A549 (cell line): ENCODE results near the gene HMGCS1. TPM values are rescaled to one million over a fixed set of nuclear protein-coding genes. Genes with fewer than 3 reads are reported as not detected.

ENCODE experiments used
- ATAC-seq, 2 experiments: fragments of 200-7000 bp in 1 of 2; fragments of >200 bp in 1 of 2; cut with Nextera tagmentation in 1 of 2; cut with Tn5 transposase in 1 of 2; 3 replicates each; pipeline versions ENCODE4 v1.8.0 to v1.9.1; 2018 to 2020; ENCODE audit warnings: mild to moderate bottlenecking in 1 of 2, moderate library complexity in 1 of 2
- CTCF ChIA-PET: fragments of 300-600 bp; sonication (Branson Sonifier 250); formaldehyde crosslinking; extraction: SDS; loops from one replicate; lab custom pipeline; 2021; ENCODE audit warnings: antibody characterized with exemption, inconsistent platforms; lab: Yijun Ruan, JAX
- POLR2A ChIA-PET: fragments of 350-600 bp; formaldehyde crosslinking; extraction: SDS; loops from one replicate; lab custom pipeline; 2021; ENCODE audit warnings: antibody characterized with exemption, inconsistent platforms; lab: Yijun Ruan, JAX
- DNase-seq, 2 experiments: peaks; one replicate each; pipeline versions ENCODE4 v3.0.0 to v3.0.0-alpha.2; 2011 to 2016; ENCODE audit warnings: low read depth in 1 of 2, low spot score in 1 of 2
- FAIRE-seq: peaks from 2 replicates; lab custom pipeline; 2011; peaks lifted over from hg19 to GRCh38; lab: Jason Lieb, UNC
- H3K27ac ChIP-seq, 2 experiments: fragments of >200 bp; sonication (Bioruptor Twin); formaldehyde crosslinking; 3 replicates each; pipeline ENCODE4 v1.5.1; 2016 to 2017
- H3K4me1 ChIP-seq: fragments of >200 bp; sonication (Bioruptor Twin); formaldehyde crosslinking; 3 replicates; pipeline ENCODE4 v1.6.1; 2016
- H3K4me2 ChIP-seq: fragments of >200 bp; sonication (Bioruptor Twin); formaldehyde crosslinking; 3 replicates; pipeline ENCODE4 v1.6.1; 2016
- H3K4me3 ChIP-seq: fragments of >200 bp; sonication (Bioruptor Twin); formaldehyde crosslinking; 3 replicates; pipeline ENCODE4 v1.5.1; 2016
- H3K9me3 ChIP-seq: fragments of >200 bp; sonication (Bioruptor Twin); formaldehyde crosslinking; 3 replicates; pipeline ENCODE4 v1.6.1; 2016
- BHLHE40 ChIP-seq: IDR thresholded peaks from 2 replicates; pipeline ENCODE4 v1.6.1; 2012; ENCODE audit warnings: low read depth, low read length, inconsistent platforms
- CEBPB ChIP-seq, 2 experiments: fragments of >200 bp in 1 of 2; sonication (Bioruptor Twin) in 1 of 2; formaldehyde crosslinking in 1 of 2; IDR thresholded peaks; 2 replicates each; pipeline ENCODE4 v1.6.1; 2012 to 2016
- EHMT2 ChIP-seq: fragments of 200-600 bp; sonication (generic); IDR thresholded peaks from 2 replicates; pipeline ENCODE4 v1.6.1; 2016; ENCODE audit warnings: antibody characterized with exemption, low read depth, mild to moderate bottlenecking, moderate library complexity
- FOSB ChIP-seq: fragments of 250-450 bp; sonication (Bioruptor Pico); IDR thresholded peaks from 2 replicates; pipeline ENCODE4 v1.5.0; 2020; ENCODE audit warnings: mild to moderate bottlenecking, moderate library complexity
- FOSL2 ChIP-seq, 2 experiments: fragments of 450-650 bp in 1 of 2; fragments of >200 bp in 1 of 2; sonication (Bioruptor Twin) in 1 of 2; formaldehyde crosslinking; IDR thresholded peaks; 2 replicates each; pipeline versions ENCODE4 v1.5.0 to v1.6.1; 2016 to 2020; ENCODE audit warnings: mild to moderate bottlenecking in 1 of 2, moderate library complexity in 1 of 2
- JUN ChIP-seq, 2 experiments: fragments of >200 bp; sonication (Bioruptor Twin); formaldehyde crosslinking; IDR thresholded peaks; 2 replicates in 1 of 2; 3 replicates in 1 of 2; pipeline ENCODE4 v1.6.1; 2016 to 2017
- JUNB ChIP-seq: fragments of >200 bp; sonication (Bioruptor Twin); formaldehyde crosslinking; IDR thresholded peaks from 2 replicates; pipeline ENCODE4 v1.6.1; 2016
- KDM1A ChIP-seq: fragments of 200-600 bp; sonication (generic); IDR thresholded peaks from 2 replicates; pipeline ENCODE4 v1.6.1; 2016; ENCODE audit warnings: low read depth, mild to moderate bottlenecking
- MAFK ChIP-seq: fragments of 450-650 bp; IDR thresholded peaks from 2 replicates; pipeline ENCODE4 v1.6.1; 2014; ENCODE audit not compliant: partially characterized antibody
- MYC ChIP-seq: IDR thresholded peaks from 2 replicates; pipeline ENCODE4 v1.6.1; 2012; ENCODE audit warnings: mild to moderate bottlenecking, inconsistent platforms, low read length, improper control_type of control experiment, borderline replicate concordance
- NR3C1 ChIP-seq: fragments of >200 bp; sonication (Bioruptor Twin); formaldehyde crosslinking; IDR thresholded peaks from 3 replicates; pipeline ENCODE4 v1.6.1; 2017
- PHF8 ChIP-seq: fragments of 200-600 bp; sonication (generic); IDR thresholded peaks from 2 replicates; pipeline ENCODE4 v1.6.1; 2016; ENCODE audit warnings: low read depth, mild to moderate bottlenecking, antibody characterized with exemption, moderate library complexity, borderline replicate concordance
- POLR2A ChIP-seq: IDR thresholded peaks from 2 replicates; pipeline ENCODE4 v1.6.1; 2012; ENCODE audit warnings: mild to moderate bottlenecking, low read length
- RAD21 ChIP-seq, 2 experiments: fragments of >200 bp in 1 of 2; sonication (Bioruptor Twin) in 1 of 2; formaldehyde crosslinking in 1 of 2; IDR thresholded peaks in 1 of 2; conservative IDR thresholded peaks in 1 of 2; 2 replicates in 1 of 2; 3 replicates in 1 of 2; pipeline ENCODE4 v1.6.1; 2012 to 2018; ENCODE audit warnings: inconsistent platforms in 1 of 2
- RFX5 ChIP-seq: fragments of 450-650 bp; IDR thresholded peaks from 2 replicates; pipeline ENCODE4 v1.7.1; 2014; ENCODE audit warnings: antibody characterized with exemption, mild to moderate bottlenecking, moderate library complexity
- RNF2 ChIP-seq: fragments of 200-600 bp; sonication (generic); IDR thresholded peaks from 2 replicates; pipeline ENCODE4 v1.6.1; 2016; ENCODE audit warnings: low read depth, mild to moderate bottlenecking, antibody characterized with exemption, moderate library complexity, borderline replicate concordance
- SMC3 ChIP-seq: fragments of >200 bp; sonication (Bioruptor Twin); formaldehyde crosslinking; IDR thresholded peaks from 3 replicates; pipeline ENCODE4 v1.6.1; 2018; ENCODE audit warnings: inconsistent platforms
- SREBF2 ChIP-seq: fragments of 450-650 bp; IDR thresholded peaks from 2 replicates; pipeline ENCODE4 v1.6.1; 2014; ENCODE audit warnings: mild to moderate bottlenecking, moderate library complexity
- TP53 ChIP-seq: fragments of 250-450 bp; sonication (Bioruptor Pico); IDR thresholded peaks from 2 replicates; pipeline ENCODE4 v1.5.0; 2021; ENCODE audit warnings: mild to moderate bottlenecking, moderate library complexity
- whole genome bisulfite sequencing: methylation state at CpG from one replicate; pipeline ENCODE4 v1.1.6; 2017; ENCODE audit errors: missing lambda C conversion rate; 5-methylcytosine and 5-hydroxymethylcytosine counted together
- polyA plus RNA-seq, 4 experiments: library from polyadenylated mRNA; depleted of rRNA in 3 of 4; stranded (reverse); fragments of >200 nt; fragmentation: RNase III in 1 of 4; extraction: RNeasy Plus Mini Kit Qiagen cat#74134 plus additional on column Dnase treatment in 1 of 4; gene quantifications; 2 replicates in 3 of 4; 3 replicates in 1 of 4; pipeline ENCODE4 v1.2.3, GENCODE V29; 2011 to 2017
- TF ChIP-seq, protein P1 (sequence below): fragments of >200 bp; sonication (Bioruptor Twin); formaldehyde crosslinking; IDR thresholded peaks from 3 replicates; pipeline ENCODE4 v1.5.1; 2016
- TF ChIP-seq, protein P2 (sequence below): IDR thresholded peaks from 2 replicates; pipeline ENCODE4 v1.6.1; 2012
- TF ChIP-seq, protein P3 (sequence below): fragments of 250-450 bp; sonication (Bioruptor Pico); IDR thresholded peaks from 2 replicates; pipeline ENCODE4 v1.5.0; 2020; ENCODE audit warnings: low read depth, mild to moderate bottlenecking, moderate library complexity
- TF ChIP-seq, protein P4 (sequence below): fragments of 250-450 bp; sonication (Bioruptor Pico); IDR thresholded peaks from 2 replicates; pipeline ENCODE4 v1.5.0; 2021; ENCODE audit warnings: mild to moderate bottlenecking, moderate library complexity, borderline replicate concordance

HMGCS1 gene
- polyA plus RNA-seq, 2 of the 4 experiments (the other 2 are of a cell fraction): 64.8 to 72.8 TPM

DNA sequence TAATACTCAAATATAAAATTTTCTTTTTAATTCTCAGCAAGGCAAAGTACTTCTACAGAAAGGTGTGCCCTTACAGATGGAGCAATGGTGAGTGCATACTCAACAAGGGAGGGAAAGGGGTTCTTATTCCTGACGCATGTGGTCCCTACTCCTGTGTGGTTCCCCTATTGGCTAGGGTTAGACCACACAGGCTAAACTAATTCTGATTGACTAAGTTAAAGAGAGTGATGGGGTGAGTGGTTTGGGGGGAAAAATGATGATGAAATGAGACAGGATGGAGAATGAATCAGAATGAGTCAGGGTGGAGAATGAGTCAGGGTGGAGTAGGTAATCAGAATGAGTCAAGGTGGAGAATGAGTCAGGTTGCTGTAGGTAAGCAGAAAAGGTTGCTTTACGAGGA is 22.9 kb upstream of the HMGCS1 start:
- no peak overlapping the region for H3K4me3 ChIP-seq
- TF ChIP-seq, protein P1, sequence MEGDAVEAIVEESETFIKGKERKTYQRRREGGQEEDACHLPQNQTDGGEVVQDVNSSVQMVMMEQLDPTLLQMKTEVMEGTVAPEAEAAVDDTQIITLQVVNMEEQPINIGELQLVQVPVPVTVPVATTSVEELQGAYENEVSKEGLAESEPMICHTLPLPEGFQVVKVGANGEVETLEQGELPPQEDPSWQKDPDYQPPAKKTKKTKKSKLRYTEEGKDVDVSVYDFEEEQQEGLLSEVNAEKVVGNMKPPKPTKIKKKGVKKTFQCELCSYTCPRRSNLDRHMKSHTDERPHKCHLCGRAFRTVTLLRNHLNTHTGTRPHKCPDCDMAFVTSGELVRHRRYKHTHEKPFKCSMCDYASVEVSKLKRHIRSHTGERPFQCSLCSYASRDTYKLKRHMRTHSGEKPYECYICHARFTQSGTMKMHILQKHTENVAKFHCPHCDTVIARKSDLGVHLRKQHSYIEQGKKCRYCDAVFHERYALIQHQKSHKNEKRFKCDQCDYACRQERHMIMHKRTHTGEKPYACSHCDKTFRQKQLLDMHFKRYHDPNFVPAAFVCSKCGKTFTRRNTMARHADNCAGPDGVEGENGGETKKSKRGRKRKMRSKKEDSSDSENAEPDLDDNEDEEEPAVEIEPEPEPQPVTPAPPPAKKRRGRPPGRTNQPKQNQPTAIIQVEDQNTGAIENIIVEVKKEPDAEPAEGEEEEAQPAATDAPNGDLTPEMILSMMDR: no peak
- TF ChIP-seq JUNB: peak; percentile 41; the same call in 1 of the 2 replicates
- TF ChIP-seq JUN (IDR thresholded peaks at IDR 0.05): 0 out of 5 replicates have a peak, but pooled peaks of 1 of the 2 experiments have one; percentile 13
- TF ChIP-seq POLR2A: no peak
- TF ChIP-seq FOSL2 (IDR thresholded peaks at IDR 0.05): no peak
- TF ChIP-seq FOSL2 (CRISPR knock-in tag; IDR thresholded peaks at IDR 0.05): peak; percentile 87
- H3K27ac ChIP-seq: no peak overlapping the region
- ATAC-seq (peak in 1 of 2 experiments; percentile 30; a peak in 1 of 6 replicates), FAIRE-seq (no peak), DNase-seq (peak in 1 of 2 experiments; percentile 49)
- peaks cover 24% of the 10 kb centered on the region for H3K9me3 ChIP-seq
- no peaks in the 10 kb centered on the region for H3K4me1 ChIP-seq
- 22% methylated on average over 2 of the region's 2 CpGs for WGBS
- ChIA-PET CTCF (no interaction called here), POLR2A (no interaction called here)
- no peak overlapping the region for H3K4me2 ChIP-seq

DNA sequence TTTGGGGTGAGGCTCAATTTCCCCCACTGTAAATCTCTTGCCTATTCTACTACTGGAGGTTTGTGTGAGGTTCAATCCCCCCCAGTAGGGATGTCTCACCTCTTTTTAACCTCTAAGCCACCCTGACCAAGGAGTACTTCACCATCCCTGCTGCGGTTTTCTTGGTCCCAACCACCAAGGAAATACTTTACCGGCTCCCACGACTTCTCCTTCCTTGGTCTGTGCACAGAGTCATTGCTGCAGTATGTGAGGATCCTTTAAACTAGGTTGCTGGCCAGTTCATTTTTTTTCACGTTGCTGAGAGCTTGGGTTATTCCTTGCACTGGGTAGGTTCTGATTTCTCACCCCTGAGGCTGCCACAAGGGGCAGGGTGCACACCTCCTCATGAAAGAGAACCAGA is 22.5 kb upstream of the HMGCS1 start:
- POLR2A ChIA-PET: no interaction called here

More for the DNA sequence above, 22.5 kb upstream of the HMGCS1 start:
- 43% methylated on average over 4 of the region's 4 CpGs for WGBS
- CTCF ChIA-PET: no interaction called here
- DNase-seq (no peak), ATAC-seq (no peak), FAIRE-seq (no peak)
- no peaks in the 10 kb centered on the region for H3K4me1 ChIP-seq
- no peak overlapping the region for H3K4me2 ChIP-seq
- no peak for TF ChIP-seq PHF8
- no peak for TF ChIP-seq SREBF2
- no peak for TF ChIP-seq MAFK
- no peak for TF ChIP-seq BHLHE40
- no peak for TF ChIP-seq JUNB
- no peak for TF ChIP-seq MYC
- TF ChIP-seq, protein P2, sequence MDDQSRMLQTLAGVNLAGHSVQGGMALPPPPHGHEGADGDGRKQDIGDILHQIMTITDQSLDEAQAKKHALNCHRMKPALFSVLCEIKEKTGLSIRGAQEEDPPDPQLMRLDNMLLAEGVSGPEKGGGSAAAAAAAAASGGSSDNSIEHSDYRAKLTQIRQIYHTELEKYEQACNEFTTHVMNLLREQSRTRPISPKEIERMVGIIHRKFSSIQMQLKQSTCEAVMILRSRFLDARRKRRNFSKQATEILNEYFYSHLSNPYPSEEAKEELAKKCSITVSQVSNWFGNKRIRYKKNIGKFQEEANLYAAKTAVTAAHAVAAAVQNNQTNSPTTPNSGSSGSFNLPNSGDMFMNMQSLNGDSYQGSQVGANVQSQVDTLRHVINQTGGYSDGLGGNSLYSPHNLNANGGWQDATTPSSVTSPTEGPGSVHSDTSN: no peak
- TF ChIP-seq NR3C1: no peak
- no peak for TF ChIP-seq RFX5
- no peak for TF ChIP-seq RNF2
- TF ChIP-seq CEBPB (IDR thresholded peaks at IDR 0.05): no peak
- no peak for TF ChIP-seq SMC3
- TF ChIP-seq, protein P1: no peak
- no peak for TF ChIP-seq FOSB (CRISPR knock-in tag)
- TF ChIP-seq EHMT2: no peak
- TF ChIP-seq, protein P3, sequence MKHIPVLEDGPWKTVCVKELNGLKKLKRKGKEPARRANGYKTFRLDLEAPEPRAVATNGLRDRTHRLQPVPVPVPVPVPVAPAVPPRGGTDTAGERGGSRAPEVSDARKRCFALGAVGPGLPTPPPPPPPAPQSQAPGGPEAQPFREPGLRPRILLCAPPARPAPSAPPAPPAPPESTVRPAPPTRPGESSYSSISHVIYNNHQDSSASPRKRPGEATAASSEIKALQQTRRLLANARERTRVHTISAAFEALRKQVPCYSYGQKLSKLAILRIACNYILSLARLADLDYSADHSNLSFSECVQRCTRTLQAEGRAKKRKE (CRISPR knock-in tag): no peak
- TF ChIP-seq KDM1A: no peak
- TF ChIP-seq, protein P4, sequence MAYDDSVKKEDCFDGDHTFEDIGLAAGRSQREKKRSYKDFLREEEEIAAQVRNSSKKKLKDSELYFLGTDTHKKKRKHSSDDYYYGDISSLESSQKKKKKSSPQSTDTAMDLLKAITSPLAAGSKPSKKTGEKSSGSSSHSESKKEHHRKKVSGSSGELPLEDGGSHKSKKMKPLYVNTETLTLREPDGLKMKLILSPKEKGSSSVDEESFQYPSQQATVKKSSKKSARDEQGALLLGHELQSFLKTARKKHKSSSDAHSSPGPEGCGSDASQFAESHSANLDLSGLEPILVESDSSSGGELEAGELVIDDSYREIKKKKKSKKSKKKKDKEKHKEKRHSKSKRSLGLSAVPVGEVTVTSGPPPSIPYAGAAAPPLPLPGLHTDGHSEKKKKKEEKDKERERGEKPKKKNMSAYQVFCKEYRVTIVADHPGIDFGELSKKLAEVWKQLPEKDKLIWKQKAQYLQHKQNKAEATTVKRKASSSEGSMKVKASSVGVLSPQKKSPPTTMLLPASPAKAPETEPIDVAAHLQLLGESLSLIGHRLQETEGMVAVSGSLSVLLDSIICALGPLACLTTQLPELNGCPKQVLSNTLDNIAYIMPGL: no peak
- TF ChIP-seq TP53 (CRISPR knock-in tag): no peak
- no peak for TF ChIP-seq RAD21 (conservative IDR thresholded peaks at IDR 0.05 in 1 of 2, IDR thresholded peaks at IDR 0.05 in 1 of 2)
- no peak overlapping the region for H3K27ac ChIP-seq
- no peak overlapping the region for H3K4me3 ChIP-seq
- H3K9me3 ChIP-seq: peaks cover 24% of the 10 kb centered on the region
